Measurements from ENCODE around the gene NHSL2. TPM values are rescaled to one million over a fixed set of nuclear protein-coding genes. Genes with fewer than 3 reads are reported as not detected.

NHSL2 gene
- total and polyA plus RNA-seq, 4 donors, result 1.4 to 9.9 (median 4.7) TPM

- ATAC-seq (ENCODE audit: insufficient read depth, low FRiP score), result no peak
Measured at GRCh38 chrX:72083291-72083690, 172.6 kb downstream of the NHSL2 start.

GRCh38 chrX:72084114-72084513 is 173.5 kb downstream of the NHSL2 start:
- H3K27ac ChIP-seq (ENCODE audit: low read depth in 1 of 2, low read length in 1 of 2), result no peak overlapping the region
- no peak overlapping the region for H3K4me3 ChIP-seq
- DNase-seq (no peak), ATAC-seq (ENCODE audit: insufficient read depth, low FRiP score) (no peak)
- TF ChIP-seq, protein P1, sequence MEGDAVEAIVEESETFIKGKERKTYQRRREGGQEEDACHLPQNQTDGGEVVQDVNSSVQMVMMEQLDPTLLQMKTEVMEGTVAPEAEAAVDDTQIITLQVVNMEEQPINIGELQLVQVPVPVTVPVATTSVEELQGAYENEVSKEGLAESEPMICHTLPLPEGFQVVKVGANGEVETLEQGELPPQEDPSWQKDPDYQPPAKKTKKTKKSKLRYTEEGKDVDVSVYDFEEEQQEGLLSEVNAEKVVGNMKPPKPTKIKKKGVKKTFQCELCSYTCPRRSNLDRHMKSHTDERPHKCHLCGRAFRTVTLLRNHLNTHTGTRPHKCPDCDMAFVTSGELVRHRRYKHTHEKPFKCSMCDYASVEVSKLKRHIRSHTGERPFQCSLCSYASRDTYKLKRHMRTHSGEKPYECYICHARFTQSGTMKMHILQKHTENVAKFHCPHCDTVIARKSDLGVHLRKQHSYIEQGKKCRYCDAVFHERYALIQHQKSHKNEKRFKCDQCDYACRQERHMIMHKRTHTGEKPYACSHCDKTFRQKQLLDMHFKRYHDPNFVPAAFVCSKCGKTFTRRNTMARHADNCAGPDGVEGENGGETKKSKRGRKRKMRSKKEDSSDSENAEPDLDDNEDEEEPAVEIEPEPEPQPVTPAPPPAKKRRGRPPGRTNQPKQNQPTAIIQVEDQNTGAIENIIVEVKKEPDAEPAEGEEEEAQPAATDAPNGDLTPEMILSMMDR (IDR thresholded peaks at IDR 0.05; ENCODE audit: control extremely low read depth, extremely low read depth), result no peak
- no peak overlapping the region for H3K9ac ChIP-seq (ENCODE audit: insufficient read depth in 1 of 2, low read length in 2 of 2)
- no peaks in the 10 kb centered on the region for H3K36me3 ChIP-seq (ENCODE audit: control insufficient read depth in 4 of 4, insufficient read depth in 4 of 4, low read length in 4 of 4)
- peaks cover 0 to 1% (median 0%) of the 10 kb centered on the region in 4 donors for H3K9me3 ChIP-seq (ENCODE audit: control insufficient read depth in 4 of 4, insufficient read depth in 3 of 4, low read length in 3 of 4)
- 86 to 100% methylated on average over 1 of the region's 1 CpG for WGBS, 2 donors
- H3K27me3 ChIP-seq (ENCODE audit: control insufficient read depth in 3 of 3, insufficient read depth in 3 of 3, low read length in 2 of 3), result peaks cover 0 to 25% (median 9%) of the 10 kb centered on the region in 3 donors
- H3K4me1 ChIP-seq (ENCODE audit: control insufficient read depth in 5 of 5, insufficient read depth in 5 of 5, low read length in 5 of 5), result peaks cover 0 to 6% (median 0%) of the 10 kb centered on the region in 5 donors

More at GRCh38 chrX:72083291-72083690, 172.6 kb downstream of the NHSL2 start:
- Histone ChIP-seq H3K4me1 (ENCODE audit: control insufficient read depth in 5 of 5, insufficient read depth in 5 of 5, low read length in 5 of 5) (peaks cover 0 to 6% (median 0%) of the 10 kb centered on the region in 5 donors), H3K4me3 (no peak overlapping the region), H3K9ac (ENCODE audit: insufficient read depth in 1 of 2, low read length in 2 of 2) (no peak overlapping the region), H3K9me3 (ENCODE audit: control insufficient read depth in 4 of 4, insufficient read depth in 3 of 4, low read length in 3 of 4) (no peaks in the 10 kb centered on the region), H3K27ac (ENCODE audit: low read depth in 1 of 2, low read length in 1 of 2) (no peak overlapping the region), H3K36me3 (ENCODE audit: control insufficient read depth in 4 of 4, insufficient read depth in 4 of 4, low read length in 4 of 4) (no peaks in the 10 kb centered on the region), H3K27me3 (ENCODE audit: control insufficient read depth in 3 of 3, insufficient read depth in 3 of 3, low read length in 2 of 3) (peaks cover 0 to 22% (median 9%) of the 10 kb centered on the region in 3 donors)
- DNase-seq, result no peak
- TF ChIP-seq, protein P1 (IDR thresholded peaks at IDR 0.05; ENCODE audit: control extremely low read depth, extremely low read depth), result no peak
- WGBS, 2 donors, result 89 to 93% methylated on average over 2 of the region's 2 CpGs

GRCh38 chrX:72086995-72087394 is 176.3 kb downstream of the NHSL2 start:
- DNase-seq (no peak), ATAC-seq (ENCODE audit: insufficient read depth, low FRiP score) (no peak)
- Histone ChIP-seq H3K9ac (ENCODE audit: insufficient read depth in 1 of 2, low read length in 2 of 2) (no peak overlapping the region), H3K4me1 (ENCODE audit: control insufficient read depth in 5 of 5, insufficient read depth in 5 of 5, low read length in 5 of 5) (peaks cover 0 to 5% (median 0%) of the 10 kb centered on the region in 5 donors), H3K9me3 (ENCODE audit: control insufficient read depth in 4 of 4, insufficient read depth in 3 of 4, low read length in 3 of 4) (peaks cover 0 to 1% (median 0%) of the 10 kb centered on the region in 4 donors), H3K27me3 (ENCODE audit: control insufficient read depth in 3 of 3, insufficient read depth in 3 of 3, low read length in 2 of 3) (peaks cover 0 to 21% (median 12%) of the 10 kb centered on the region in 3 donors), H3K27ac (ENCODE audit: low read depth in 1 of 2, low read length in 1 of 2) (no peak overlapping the region), H3K4me3 (no peak overlapping the region), H3K36me3 (ENCODE audit: control insufficient read depth in 4 of 4, insufficient read depth in 4 of 4, low read length in 4 of 4) (no peaks in the 10 kb centered on the region)
- TF ChIP-seq, protein P1 (IDR thresholded peaks at IDR 0.05; ENCODE audit: control extremely low read depth, extremely low read depth), result no peak
- WGBS, 2 donors, result 81 to 97% methylated on average over 1 of the region's 1 CpG

DNA sequence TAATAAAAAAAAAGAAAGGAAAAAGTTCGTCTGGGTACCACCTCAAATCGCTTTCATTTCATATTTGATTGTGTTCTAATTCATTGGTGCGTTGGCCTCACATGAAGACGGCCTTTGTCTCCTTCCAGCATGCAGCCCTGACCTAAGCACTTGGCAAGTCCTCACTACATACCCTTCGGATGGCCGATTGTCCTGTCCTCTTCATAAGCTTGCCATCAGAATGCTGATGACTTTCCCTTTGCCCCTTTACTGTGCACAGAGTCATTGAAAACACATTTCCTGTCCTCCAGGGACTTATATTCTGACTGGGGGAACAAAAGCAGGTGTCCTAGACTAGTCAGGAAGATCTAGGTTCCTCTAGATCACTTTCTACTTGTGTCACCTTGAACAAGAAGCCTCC is 178.1 kb downstream of the NHSL2 start:
- TF ChIP-seq, protein P1 (IDR thresholded peaks at IDR 0.05; ENCODE audit: control extremely low read depth, extremely low read depth), result no peak
- peaks cover 0 to 19% (median 7%) of the 10 kb centered on the region in 3 donors for H3K27me3 ChIP-seq (ENCODE audit: control insufficient read depth in 3 of 3, insufficient read depth in 3 of 3, low read length in 2 of 3)
- H3K4me3 ChIP-seq, result no peak overlapping the region
- DNase-seq (no peak), ATAC-seq (ENCODE audit: insufficient read depth, low FRiP score) (no peak)
- no peaks in the 10 kb centered on the region for H3K36me3 ChIP-seq (ENCODE audit: control insufficient read depth in 4 of 4, insufficient read depth in 4 of 4, low read length in 4 of 4)
- H3K9me3 ChIP-seq (ENCODE audit: control insufficient read depth in 4 of 4, insufficient read depth in 3 of 4, low read length in 3 of 4), result peaks cover 0 to 1% (median 0%) of the 10 kb centered on the region in 4 donors
- WGBS, 2 donors, result 66 to 93% methylated on average over 6 of the region's 6 CpGs
- H3K4me1 ChIP-seq (ENCODE audit: control insufficient read depth in 5 of 5, insufficient read depth in 5 of 5, low read length in 5 of 5), result no peaks in the 10 kb centered on the region
- no peak overlapping the region for H3K9ac ChIP-seq (ENCODE audit: insufficient read depth in 1 of 2, low read length in 2 of 2)
- H3K27ac ChIP-seq (ENCODE audit: low read depth in 1 of 2, low read length in 1 of 2), result no peak overlapping the region
